Measurements from ENCODE around the gene CENPC. TPM values are rescaled to one million over a fixed set of nuclear protein-coding genes. Genes with fewer than 3 reads are reported as not detected.

Gene CENPC
- total and polyA plus RNA-seq, 2 of the 4 experiments (the other 2 are of a cell fraction): 4.2 to 6.6 TPM

DNA sequence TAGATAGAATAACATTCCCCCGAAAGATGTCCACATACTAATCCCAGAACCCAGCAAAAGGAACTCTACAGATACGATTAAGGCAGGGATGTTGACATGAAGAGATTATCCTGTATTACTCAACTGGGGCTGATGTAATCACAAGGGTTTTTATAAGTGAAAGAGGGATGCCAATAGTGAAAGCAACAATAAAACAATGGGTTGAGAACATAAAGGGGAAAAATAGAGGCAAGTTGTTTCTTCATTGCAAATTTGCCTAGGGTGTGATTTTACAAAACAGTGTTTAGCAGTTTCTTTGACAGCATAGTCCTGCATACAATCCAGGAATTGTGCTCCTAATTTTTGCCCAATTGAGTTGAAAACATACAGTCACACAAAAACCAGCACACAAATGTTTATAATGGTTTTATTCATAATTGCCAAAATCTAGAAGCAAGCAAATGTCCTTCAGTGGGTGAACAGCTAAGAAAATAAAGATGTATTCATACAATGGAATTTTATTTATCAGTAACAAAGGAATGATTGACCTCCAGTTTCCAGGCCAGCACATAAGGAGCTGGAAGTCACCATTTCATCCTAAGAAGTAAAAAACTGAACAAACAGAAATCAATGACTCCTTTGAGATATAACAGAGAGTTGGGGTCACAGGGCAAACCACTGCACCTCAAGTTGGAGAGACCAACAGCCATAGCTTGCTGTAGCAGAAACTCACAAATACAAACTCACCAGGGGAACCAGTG is 107.2 kb downstream of the CENPC start:
- Histone ChIP-seq H3K27ac (ENCODE audit: insufficient read depth, low read length) (peak overlapping the region; percentile 44; the same call in 1 of the 2 replicates), H3K36me3 (ENCODE audit: control insufficient read depth, insufficient read depth, low read length) (no peaks in the 10 kb centered on the region)

More for the DNA sequence above, 107.2 kb downstream of the CENPC start:
- H4K91ac ChIP-seq (ENCODE audit: insufficient read depth, low read depth, low read length): peak overlapping the region; percentile 38; the same call in 1 of the 2 replicates
- no peaks in the 10 kb centered on the region; the same call in 1 of the 2 replicates for H3K9me1 ChIP-seq (ENCODE audit: insufficient read depth, low read length)
- intact Hi-C loops (cut with micrococcal nuclease): no loop called here
- no peak overlapping the region for H2AK5ac ChIP-seq (ENCODE audit: low read depth, low read length)
- no peak overlapping the region for H4K5ac ChIP-seq (ENCODE audit: low read depth, low read length)
- no CpG with 5 or more reads among the region's 2 CpGs for WGBS, 2 experiments (ENCODE audit: extremely low coverage in 2 of 2, insufficient read length in 1 of 2)
- H3K14ac ChIP-seq (replicated peaks; ENCODE audit: low read depth, low read length): peak overlapping the region; percentile 66; the same call in 1 of the 2 replicates
- TF ChIP-seq CEBPB (IDR thresholded peaks at IDR 0.05; ENCODE audit: low read depth, low read length): peak; percentile 90
- TF ChIP-seq, protein P1, sequence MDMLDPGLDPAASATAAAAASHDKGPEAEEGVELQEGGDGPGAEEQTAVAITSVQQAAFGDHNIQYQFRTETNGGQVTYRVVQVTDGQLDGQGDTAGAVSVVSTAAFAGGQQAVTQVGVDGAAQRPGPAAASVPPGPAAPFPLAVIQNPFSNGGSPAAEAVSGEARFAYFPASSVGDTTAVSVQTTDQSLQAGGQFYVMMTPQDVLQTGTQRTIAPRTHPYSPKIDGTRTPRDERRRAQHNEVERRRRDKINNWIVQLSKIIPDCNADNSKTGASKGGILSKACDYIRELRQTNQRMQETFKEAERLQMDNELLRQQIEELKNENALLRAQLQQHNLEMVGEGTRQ (IDR thresholded peaks at IDR 0.05; ENCODE audit: low read depth, low read length): no peak
- dilution Hi-C loops (cut with HindIII; ENCODE audit: low sequenced_read_pairs, unreplicated experiment): no loop called here
- H3K27me3 ChIP-seq (ENCODE audit: control insufficient read depth, insufficient read depth, low read length): no peaks in the 10 kb centered on the region
- peak overlapping the region; percentile 15 for H2BK5ac ChIP-seq (ENCODE audit: low read depth, low read length, poor library complexity, severe bottlenecking)
- no peaks in the 10 kb centered on the region for H3K79me1 ChIP-seq (ENCODE audit: low read depth in 1 of 2, low read length in 2 of 2)
- H3K9me3 ChIP-seq (ENCODE audit: control insufficient read depth, insufficient read depth, low read length): no peaks in the 10 kb centered on the region
- in situ Hi-C loops (cut with MboI; ENCODE audit: low sequenced_read_pairs): no loop called here
- peak overlapping the region; percentile 42; the same call in 1 of the 2 replicates for H3K18ac ChIP-seq (ENCODE audit: low read depth, low read length)
- peak overlapping the region; percentile 25; the same call in 1 of the 2 replicates for H3K4me2 ChIP-seq (ENCODE audit: low read depth, low read length)
- H2BK15ac ChIP-seq (ENCODE audit: low read depth, low read length): no peak overlapping the region
- H3K4me1 ChIP-seq (ENCODE audit: control insufficient read depth, insufficient read depth, low read length): no peaks in the 10 kb centered on the region
- H3K56ac ChIP-seq (ENCODE audit: extremely low read depth, insufficient read depth, low read length): no peak overlapping the region; the same call in 1 of the 2 replicates
- no peak overlapping the region for H2AK9ac ChIP-seq (replicated peaks; ENCODE audit: low read depth, low read length, poor library complexity)
- peak overlapping the region; percentile 51; the same call in 1 of the 2 replicates for H3K4ac ChIP-seq (ENCODE audit: low read depth, low read length)
- peak overlapping the region in 1 of 2 experiments; percentile 7; a peak in 1 of 4 replicates for H4K8ac ChIP-seq (ENCODE audit: low read depth in 2 of 2, low read length in 2 of 2)
- no peaks in the 10 kb centered on the region for H4K20me1 ChIP-seq (ENCODE audit: insufficient read depth, low read length)
- H3K23ac ChIP-seq (ENCODE audit: low read depth, low read length): no peak overlapping the region
- H2BK120ac ChIP-seq (ENCODE audit: low read depth, low read length): peak overlapping the region; percentile 42; the same call in 1 of the 2 replicates
- DNase-seq: peak; percentile 85
- H2BK20ac ChIP-seq (ENCODE audit: low read depth, low read length): 0 out of 2 replicates have a peak overlapping the region, but pooled peaks have one; percentile 5
- ChIA-PET CTCF (no interaction called here), POLR2A (ENCODE audit: unreplicated experiment) (no interaction called here)
- no peak overlapping the region for H2AFZ ChIP-seq (replicated peaks; ENCODE audit: low read length, poor library complexity)
- no peak overlapping the region for H3K4me3 ChIP-seq (ENCODE audit: insufficient read depth, low read depth, low read length)
- ATAC-seq (ENCODE audit: low read depth): peak; percentile 79
- H3K9ac ChIP-seq (ENCODE audit: low read depth, low read length): no peak overlapping the region
- BruUV-seq (replicated peaks): no TSS peak
